Measurements from ENCODE around the gene ZNF611. TPM values are rescaled to one million over a fixed set of nuclear protein-coding genes. Genes with fewer than 3 reads are reported as not detected.
"Not testable (repeated sequence)": the region's sequence is repeated elsewhere in the genome, so short reads cannot be mapped to it uniquely, and the experiment has no call there.

The ZNF611 gene
- total RNA-seq, result 8.7 and 11.1 TPM in 2 replicates

DNA sequence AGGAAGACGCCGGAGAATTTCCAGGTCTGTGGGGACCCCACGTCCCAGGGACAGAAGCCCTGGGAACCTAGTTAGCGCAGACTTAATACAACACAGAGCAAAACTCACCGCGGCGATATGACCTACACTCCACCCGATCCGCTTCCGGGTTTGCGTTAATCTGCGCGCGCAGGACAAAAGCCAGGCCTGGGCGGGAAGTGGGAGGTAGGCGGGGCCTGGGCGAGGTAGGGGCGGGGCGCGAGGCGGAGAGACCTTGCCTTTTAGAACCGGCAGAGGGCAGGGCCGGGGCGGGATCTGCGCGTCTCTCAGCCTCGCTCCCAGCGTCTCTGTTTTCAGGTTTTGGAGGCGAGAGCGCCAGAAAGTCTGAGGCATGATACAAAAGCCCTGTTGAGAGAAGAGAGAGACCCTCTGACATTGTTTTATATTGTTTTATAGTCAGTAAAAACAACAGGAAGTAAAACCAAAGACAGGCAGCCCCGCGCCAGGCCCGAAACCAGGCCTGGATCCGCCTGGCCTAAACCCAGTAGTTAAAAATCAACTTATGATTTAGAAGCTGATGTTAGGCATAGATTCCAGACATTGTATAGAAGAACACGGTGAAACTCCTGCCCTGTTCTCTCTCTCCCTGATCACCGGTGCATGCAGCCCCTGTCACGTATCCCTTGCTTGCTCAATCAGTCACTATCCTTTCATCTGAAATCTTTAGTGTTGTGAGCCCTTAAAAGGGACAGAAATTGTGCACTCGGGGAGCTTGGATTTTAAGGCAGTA lies at the start of gene ZNF611:
TSS of gene ZNF611 (minus strand) at position 152 of the 769 bp plus-strand sequence. CDS start 19,150 bp downstream, outside the sequence.
- DNase-seq (ENCODE audit: low read depth, low spot score), result peak; percentile 84

DNA sequence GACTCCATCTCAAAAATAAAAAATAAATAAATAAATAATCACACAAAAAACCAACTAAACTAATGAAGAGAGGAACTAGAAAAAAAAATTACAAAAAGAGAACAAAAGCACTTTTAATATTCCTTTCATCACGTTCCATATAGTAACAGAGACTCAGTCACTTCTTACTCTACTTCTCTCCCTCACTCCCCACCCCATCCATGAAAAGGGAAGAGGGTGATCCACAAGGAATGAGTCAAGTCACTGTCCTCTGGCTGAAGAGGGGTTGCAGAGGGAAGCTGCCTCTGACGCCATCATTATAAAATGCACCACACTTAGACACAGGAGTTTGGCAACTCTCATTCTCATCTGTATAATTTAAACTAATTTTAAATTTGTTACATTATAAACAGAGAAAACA lies 48.0 kb upstream of the ZNF611 start:
- not testable (repeated sequence) for DNase-seq (ENCODE audit: low read depth, low spot score)

DNA sequence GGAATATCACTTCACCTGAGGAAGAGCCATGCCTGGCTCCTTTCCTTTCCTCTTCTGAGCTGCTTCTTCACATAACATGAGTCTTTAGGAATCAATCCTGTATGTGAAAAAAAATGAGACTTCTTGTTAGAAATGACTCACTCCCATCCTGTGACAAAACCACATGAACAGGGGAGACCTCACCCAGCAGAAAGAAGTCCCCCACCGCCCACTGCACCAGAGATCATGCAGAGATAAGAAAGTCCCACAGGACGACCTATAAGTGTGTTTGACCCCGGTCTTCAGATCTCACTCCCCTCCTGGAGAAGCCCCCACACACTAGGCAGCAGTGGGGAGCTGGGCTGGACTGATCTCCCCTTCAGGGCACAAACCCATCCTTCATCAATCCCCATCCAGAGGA lies 44.0 kb upstream of the ZNF611 start:
- DNase-seq (ENCODE audit: low read depth, low spot score), result no peak

DNA sequence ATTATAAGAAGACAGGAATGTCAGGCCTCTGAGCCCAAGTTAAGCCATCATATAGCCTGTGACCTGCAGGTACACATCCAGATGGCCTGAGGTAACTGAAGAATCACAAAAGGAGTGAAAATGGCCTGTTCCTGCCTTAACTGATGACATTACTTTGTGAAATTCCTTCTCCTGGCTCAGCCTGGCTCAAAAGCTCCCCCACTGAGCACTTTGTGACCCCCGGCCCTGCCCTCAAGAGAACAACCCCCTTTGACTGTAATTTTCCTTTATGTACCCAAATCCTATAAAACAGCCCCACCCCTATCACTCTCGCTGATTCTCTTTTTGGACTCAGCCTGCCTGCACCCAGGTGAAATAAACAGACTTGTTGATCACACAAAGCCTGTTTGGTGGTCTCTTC lies 21.6 kb upstream of the ZNF611 start:
- not testable (repeated sequence) for DNase-seq (ENCODE audit: low read depth, low spot score)

DNA sequence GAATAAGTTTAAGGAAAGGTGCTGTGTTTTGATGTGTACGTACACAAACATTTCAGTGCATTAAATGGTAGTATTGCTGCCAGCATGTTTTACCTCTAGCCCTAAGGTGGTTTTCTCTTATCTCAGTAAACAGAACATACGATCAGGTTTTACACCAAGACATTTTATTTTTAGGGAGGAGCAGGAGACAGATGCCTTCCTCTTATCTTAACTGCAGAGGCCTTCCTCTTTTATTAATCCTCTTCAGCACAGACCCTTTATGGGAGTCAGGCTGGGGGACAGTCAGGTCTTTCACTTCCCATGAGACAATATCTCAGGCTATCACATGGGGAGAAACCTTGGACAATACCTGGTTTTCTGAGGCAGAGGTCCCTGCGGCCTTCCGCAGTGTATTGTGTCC lies 14.9 kb upstream of the ZNF611 start:
- no peak for DNase-seq (ENCODE audit: low read depth, low spot score)

DNA sequence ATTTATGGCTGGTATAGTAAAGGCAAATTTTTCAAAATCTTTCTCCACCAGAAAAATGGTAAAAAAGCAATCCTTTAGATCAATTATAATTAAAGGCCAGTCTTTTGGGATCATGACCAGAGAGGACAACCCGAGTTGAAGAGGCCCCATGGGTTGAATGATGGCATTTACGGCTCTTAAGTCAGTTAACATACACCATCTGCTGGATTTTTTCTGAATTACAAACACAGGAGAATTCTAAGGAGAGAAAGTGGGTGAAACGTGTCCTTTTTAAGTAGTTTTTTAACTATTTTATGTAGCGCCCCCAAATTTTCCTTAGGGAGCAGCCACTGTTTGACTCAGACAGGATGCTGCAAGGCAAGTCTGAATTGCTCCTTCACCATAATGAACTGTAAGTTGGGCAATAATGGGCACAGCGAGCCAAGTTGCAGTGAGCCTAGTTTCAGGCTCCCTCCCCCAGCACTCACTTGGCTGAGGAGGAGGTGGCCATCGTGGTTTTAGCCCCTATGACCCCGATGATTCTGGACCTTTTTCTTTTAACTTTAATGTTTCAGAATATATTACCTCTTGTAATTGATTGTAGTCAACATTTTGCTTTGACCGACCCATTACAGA lies 13.6 kb upstream of the ZNF611 start:
- peak; percentile 7 for DNase-seq (ENCODE audit: low read depth, low spot score)

DNA sequence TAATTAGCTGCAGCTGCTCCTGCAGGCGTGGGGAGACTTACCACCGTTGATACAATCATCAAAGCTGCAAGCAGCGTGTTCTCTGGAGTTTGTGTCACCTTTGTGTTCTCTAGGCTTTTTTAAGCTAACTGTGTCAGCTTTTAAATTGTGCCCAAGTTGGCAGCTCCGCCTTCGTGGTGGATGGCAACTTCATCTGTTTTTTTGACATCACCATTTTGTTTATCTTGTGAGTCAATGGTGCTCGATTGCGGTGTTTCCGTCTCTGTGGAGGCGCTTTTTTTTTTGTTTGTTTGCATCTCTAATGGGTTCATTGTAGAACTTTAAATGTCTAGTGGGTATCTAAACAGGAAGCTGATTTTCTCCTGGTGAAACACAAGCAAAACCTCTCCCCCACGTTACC lies 11.1 kb upstream of the ZNF611 start:
- not testable (repeated sequence) for DNase-seq (ENCODE audit: low read depth, low spot score)

DNA sequence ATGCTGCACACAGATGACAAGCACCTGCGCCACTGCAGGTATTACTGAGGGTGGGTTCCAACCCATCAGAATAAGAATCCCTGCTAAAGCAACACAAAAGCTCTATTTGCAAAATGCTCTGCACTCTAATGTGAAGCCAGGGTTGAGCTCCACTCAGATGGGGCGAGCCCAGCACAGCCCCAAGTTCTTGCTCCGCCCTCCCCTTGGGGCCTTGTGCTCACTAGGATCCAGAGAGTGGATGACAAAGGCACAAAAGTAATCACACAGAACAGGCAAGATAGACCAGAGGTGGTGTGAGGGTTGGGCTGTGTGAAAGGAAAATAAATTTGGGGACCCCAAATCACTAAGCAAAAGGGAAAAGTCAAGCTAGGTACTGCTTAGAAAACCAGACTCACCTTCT lies 8.2 kb upstream of the ZNF611 start:
- DNase-seq (ENCODE audit: low read depth, low spot score), result no peak

DNA sequence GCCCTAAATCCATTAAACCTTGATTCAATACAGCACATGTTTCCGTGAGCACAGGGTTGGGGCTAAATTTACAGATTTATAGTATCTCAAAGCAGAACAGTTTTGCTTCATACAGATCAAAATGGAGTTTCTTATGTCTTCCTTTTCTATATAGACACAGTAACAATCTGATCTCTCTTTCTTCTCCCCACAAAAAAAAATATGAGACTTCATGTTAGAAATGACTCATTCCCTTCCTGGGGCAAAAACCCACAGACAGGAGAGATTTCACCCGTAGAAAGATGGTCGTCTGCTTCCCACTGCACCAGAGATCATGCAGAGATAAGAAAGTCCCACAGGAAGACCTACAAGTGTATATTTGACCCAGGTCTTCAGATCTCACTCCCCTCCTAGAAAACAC lies 7.7 kb upstream of the ZNF611 start:
- no peak for DNase-seq (ENCODE audit: low read depth, low spot score)

DNA sequence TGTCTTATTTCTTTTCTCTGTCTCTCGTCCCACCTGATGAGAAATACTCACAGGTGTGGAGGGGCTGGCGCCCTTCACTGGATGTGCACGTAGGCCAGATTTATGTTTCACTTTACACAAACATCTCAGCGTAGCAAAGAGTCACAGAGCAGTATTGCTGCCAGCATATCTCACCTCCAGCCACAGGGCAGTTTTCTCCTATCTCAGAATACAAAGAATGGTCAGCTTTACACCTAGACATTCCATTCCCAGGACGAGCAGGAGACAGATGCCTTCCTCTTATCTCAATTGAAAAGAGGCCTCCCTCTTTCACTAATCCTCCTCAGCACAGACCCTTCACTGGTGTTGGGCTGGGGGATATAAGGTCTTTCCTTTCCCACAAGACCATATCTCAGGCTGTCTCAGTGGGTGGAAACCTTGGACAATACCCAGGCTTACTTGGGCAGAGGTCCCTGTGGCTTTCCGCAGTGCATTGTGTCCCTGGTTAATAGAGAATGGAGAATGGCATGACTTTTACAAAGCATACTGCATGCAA lies 7.2 kb upstream of the ZNF611 start:
- no peak for DNase-seq (ENCODE audit: low read depth, low spot score)

DNA sequence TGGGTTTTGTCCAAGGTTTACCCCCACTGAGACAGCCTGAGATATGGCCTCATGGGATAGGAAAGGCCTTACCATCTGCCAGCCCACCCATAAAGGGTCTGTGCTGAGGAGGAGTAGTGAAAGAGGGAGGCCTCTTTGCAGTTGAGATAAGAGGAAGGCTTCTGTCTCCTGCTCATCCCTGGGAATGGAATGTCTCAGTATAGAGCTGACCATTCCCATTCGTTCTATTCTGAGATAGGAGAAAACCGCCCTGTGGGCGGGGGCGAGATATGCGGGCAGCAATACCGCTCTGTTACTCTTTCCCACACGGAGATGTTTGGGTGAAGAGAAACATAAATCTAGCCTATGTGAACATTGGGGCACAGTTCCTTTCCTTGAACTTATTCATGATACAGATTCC lies 6.5 kb upstream of the ZNF611 start:
- not testable (repeated sequence) for DNase-seq (ENCODE audit: low read depth, low spot score)

DNA sequence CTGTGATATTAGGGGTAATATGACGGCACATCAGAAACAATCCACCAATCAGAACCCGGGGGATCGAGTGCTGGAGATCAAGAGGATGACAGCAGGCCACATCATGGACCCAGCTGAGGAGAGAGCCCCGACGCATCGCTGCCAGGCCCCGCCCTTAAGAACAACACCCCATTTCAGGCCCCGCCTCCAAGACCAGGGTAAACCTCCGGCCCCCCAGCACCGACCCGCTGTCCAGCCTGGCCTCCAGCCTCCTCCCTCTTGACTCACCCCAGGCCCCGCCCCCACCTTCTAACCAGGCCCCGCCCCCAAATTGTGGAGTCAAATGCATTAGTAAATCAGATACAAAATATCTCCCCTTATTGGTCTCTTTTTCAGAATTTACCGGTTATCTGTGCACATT lies 4.7 kb upstream of the ZNF611 start:
- DNase-seq (ENCODE audit: low read depth, low spot score), result no peak

DNA sequence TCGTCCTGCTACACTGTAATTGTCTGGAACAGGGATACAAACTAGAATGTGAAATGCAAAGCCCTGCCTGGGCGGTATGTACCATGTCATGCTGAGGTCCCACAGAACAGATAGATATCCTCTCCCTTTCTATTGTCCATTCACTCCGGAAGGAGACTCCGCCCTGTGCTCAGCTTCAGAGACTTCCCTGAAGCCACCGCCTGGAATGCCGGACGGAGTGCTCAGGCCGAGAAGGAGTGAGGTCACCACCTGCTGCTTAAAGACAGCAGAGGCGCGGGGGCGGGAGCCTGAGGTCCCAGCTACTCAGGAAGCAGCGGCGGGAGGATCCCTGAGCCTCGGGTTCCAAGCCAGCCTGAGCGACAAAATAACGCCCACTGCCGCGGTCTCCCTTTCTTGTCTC lies 890 bp upstream of the ZNF611 start:
- peak; percentile 52 for DNase-seq (ENCODE audit: low read depth, low spot score)

DNA sequence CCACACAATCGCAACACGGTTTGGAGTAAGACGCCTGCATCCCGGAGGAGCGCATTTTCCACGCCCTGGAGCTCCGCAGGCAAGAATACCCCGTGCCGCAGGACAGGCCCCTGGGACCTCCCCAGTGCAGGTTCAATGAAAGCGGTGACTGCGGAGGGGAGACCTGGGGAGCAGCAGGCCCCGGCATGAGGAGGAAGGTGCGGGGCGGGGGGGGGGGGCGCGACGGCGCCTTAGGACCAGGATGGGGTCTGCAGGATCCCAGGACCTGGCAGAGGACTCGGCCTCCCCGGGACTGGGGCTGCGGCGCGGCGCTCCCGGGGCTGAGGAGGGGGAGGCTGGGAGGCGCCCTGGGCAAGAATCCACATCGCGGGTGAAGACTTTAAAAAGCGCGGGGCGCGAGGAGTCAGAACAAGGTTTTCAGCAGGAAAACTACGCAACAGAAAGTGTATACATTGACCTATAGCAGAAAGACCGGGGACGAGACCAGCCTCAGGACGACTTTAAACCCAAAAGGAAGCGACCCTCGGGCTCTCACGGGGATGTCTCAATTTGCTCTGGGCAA lies 432 bp downstream of the ZNF611 start:
- no peak for DNase-seq (ENCODE audit: low read depth, low spot score)

DNA sequence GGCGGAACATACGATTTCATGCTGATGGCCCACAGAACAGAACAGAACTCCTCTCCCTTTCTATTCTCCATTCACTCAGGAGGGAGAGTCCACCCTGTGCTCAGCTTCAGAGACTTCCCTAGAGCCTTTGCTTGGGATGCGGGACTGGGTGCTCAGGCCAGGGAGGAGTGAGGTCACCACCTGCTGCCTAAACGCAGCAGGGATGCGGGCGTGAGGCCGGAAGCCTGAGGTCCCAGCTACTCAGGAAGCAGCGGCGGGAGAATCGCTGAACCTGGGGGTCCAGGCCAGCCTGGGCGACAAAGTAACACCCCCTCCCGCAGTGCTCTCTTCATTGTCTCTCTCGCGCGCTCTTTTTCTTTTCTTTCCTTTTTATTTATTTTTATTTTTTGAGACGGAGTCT lies 8.8 kb downstream of the ZNF611 start:
- DNase-seq (ENCODE audit: low read depth, low spot score), result not testable (repeated sequence)

DNA sequence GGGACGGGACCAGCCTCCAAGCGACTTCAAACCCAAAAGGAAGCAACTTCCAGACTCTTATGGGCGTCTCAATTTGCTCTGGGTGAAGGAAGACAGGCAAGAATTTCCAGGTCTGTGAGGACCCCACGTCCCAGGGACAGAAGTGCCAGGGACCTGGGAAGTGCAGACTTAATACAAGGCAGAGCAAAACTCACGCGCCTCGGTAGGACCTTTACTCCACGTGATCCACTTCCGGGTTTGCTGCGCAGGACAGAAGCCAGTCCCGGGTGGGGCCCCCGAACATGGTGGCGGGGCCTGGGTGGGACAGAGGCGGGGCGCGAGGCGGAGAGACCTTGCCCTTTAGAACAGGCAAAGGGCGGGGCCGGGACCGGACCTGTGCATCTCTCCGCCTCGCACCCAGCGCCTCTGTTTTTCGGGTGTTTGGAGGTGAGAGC lies 9.3 kb downstream of the ZNF611 start:
- no peak for DNase-seq (ENCODE audit: low read depth, low spot score)

DNA sequence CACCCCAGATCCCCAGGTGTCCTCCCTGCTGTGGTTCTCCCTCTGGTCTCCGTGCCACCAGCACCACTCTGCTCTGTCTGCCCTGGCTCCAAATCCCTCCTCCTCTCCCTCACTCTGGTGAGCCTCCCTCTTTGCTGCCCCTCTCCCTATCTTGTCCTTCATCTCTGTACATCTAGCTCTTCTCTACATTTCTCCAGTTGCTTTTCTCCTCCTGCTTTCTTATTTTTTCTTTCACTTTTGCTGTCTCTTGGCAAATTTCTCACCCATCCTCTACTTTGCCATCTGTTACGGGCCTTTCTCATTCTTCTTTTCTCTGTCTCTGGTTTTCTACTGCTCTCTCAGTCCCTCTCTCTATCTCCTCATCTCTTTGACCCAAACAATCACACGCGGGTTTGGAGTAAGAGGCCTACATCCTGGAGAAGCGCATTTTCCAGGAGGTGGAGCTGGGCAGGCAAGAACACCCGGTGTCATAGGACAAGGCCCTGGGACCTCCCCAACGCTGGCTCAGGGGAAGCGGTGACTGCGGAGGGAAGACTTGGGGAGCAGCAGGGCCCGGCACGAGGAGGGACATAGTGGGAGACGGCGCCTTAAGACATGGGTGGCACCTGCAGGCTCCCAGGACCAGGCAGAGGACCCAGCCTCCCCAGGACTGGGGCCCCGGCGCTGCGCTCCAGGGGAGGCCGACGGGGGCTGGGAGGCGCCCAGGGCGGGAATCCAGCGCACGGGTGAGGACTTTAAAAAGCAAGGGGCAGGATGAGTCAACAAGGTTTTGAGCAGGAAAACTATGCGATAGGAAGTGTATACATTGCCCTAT lies 9.9 kb downstream of the ZNF611 start:
- no peak for DNase-seq (ENCODE audit: low read depth, low spot score)

DNA sequence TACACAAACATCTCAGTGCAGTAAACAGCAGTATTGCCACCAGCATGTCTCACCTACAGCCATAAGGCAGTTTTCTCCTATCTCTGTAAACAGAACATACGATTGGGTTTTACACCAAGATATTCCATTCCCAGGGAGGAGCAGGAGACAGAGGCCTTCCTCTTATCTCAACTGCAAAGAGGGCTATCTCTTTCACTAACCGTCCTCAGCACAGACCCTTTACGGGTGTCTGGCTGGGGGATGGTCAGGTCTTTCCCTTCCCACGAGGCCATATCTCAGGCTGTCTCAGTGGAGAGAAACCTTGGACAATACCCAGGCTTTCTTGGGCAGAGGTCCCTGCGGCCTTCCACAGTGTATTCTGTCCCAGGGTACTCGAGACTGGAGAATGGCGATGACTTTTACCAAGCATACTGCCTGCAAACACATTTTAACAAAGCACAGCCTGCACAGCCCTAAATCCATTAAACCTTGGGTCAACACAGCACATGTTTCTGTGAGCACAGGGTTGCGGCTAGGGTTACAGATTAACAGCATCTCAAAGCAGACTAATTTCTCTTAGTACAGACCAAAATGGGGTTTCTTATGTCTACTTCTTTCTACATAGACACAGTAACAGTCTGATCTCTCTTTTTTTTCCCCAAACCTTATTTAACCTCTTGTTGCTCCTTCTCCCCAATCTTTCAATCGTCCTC lies 10.8 kb downstream of the ZNF611 start:
- not testable (repeated sequence) for DNase-seq (ENCODE audit: low read depth, low spot score)

DNA sequence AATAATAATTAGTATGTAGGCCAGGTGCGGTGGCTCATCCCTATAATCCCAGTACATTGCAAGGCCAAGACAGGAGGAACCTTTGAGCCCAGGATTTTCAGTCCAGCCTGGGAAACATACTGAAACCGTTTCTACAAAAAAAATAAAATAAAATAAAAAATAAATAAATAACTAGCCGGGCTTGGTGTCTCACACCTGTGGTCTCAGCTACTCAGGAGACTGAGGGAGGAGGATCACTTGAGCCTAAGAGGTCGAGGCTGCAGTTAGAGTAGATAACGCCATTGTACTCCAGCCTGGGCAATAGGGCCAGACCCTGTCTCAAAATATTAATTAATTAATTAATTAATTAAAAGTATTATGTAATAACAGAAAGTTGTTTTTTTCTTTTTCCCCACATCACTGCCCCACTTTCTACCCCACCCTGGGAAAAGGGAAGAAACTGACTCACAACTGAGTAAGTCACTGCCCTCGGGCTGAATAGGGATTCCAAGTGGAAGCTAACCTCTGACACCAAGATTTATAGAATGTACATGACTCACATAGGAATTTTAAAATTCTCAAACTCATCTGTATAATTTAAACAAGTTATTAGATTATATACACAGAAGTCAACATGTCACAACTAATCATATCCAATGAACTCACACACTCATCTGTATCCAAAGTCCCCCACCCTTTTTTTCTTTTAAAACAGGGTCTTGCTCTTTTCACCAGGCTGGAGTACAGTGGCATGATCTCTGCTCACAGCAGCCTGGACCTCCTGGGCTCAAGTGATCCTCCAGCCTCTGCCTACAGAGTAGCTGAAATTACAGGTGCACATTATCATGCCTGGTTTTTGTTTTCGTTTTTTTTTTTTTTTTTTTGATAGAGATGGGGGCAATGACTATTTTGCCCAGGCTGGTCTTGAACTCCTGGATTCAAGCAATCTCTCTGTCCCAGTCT lies 12.5 kb downstream of the ZNF611 start:
- peak; percentile 81 for DNase-seq (ENCODE audit: low read depth, low spot score)

DNA sequence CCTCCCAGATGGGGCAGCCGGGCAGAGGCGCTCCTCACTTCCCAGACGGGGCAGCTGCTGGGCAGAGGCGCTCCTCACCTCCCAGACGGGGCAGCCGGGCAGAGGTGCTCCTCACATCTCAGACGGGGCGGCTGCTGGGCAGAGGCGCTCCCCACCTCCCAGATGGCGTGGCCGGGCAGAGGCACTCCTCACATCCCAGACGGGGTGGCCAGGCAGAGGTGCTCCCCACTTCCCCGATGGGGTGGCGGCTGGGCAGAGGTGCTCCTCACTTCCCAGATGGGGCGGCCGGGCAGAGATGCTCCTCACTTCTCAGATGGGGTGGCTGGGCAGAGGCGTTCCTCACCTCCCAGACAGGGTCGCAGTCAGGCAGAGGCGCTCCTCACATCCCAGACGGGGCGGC lies 14.3 kb downstream of the ZNF611 start:
- DNase-seq (ENCODE audit: low read depth, low spot score), result not testable (repeated sequence)

Measured in pulmonary artery endothelial cell (primary cell).